Heart left ventricle (tissue), 16 donors: ENCODE results near the gene TMTC4. TPM values are rescaled to one million over a fixed set of nuclear protein-coding genes. Genes with fewer than 3 reads are reported as not detected.
"Not testable (repeated sequence)": the region's sequence is repeated elsewhere in the genome, so short reads cannot be mapped to it uniquely, and the experiment has no call there.

Experiments
- ATAC-seq, 4 donors: fragments of 200-7000 bp; cut with Tn5 transposase; one replicate each; pipeline ENCODE4 v1.9.1; 2020 to 2022; ENCODE audit warnings: moderate library complexity in 4 of 4, mild to moderate bottlenecking in 3 of 4, moderate number of reproducible peaks in 1 of 4
- DNase-seq, 5 donors: peaks; one replicate each; pipeline ENCODE4 v3.0.0-alpha.2; 2020
- H3K27ac ChIP-seq, 12 donors: fragments of 200-600 bp; sonication (generic) in 4 of 12; one replicate each; pipeline versions ENCODE4 v1.5.0 to v1.8.0; 2016 to 2022; ENCODE audit warnings: mild to moderate bottlenecking in 2 of 12
- H3K27me3 ChIP-seq, 9 donors: fragments of 200-600 bp; sonication (generic) in 2 of 9; one replicate each; pipeline versions ENCODE4 v1.5.1 to v1.8.0; 2016 to 2022; ENCODE audit warnings: mild to moderate bottlenecking in 3 of 9
- H3K36me3 ChIP-seq, 9 donors: fragments of 200-600 bp; sonication (generic) in 2 of 9; one replicate each; pipeline versions ENCODE4 v1.5.0 to v1.8.0; 2018 to 2022; ENCODE audit warnings: mild to moderate bottlenecking in 2 of 9
- H3K4me1 ChIP-seq, 12 donors: fragments of 200-600 bp; sonication (generic) in 4 of 12; one replicate each; pipeline versions ENCODE4 v1.5.0 to v1.8.0; 2016 to 2022; ENCODE audit warnings: mild to moderate bottlenecking in 3 of 12
- H3K4me3 ChIP-seq, 12 donors: fragments of 200-600 bp; sonication (generic) in 4 of 12; one replicate each; pipeline versions ENCODE4 v1.5.0 to v1.8.0; 2017 to 2022; ENCODE audit warnings: mild to moderate bottlenecking in 9 of 12, moderate library complexity in 4 of 12
- H3K9me3 ChIP-seq, 12 donors: fragments of 200-600 bp; sonication (generic) in 4 of 12; one replicate each; pipeline versions ENCODE4 v1.5.0 to v1.8.0; 2016 to 2022; ENCODE audit warnings: mild to moderate bottlenecking in 1 of 12
- POLR2A ChIP-seq, 2 donors: fragments of 450-650 bp; IDR thresholded peaks; one replicate each; pipeline ENCODE4 v1.6.1; 2017; ENCODE audit warnings: antibody characterized with exemption in 2 of 2, mild to moderate bottlenecking in 2 of 2, moderate library complexity in 2 of 2
- WGBS, 4 donors: extraction: QIAGEN DNeasy Blood & Tissue Kit in 2 of 4; methylation state at CpG; one replicate each; pipeline versions ENCODE4 v1.1.5 to v1.1.7; 2013 to 2018; 5-methylcytosine and 5-hydroxymethylcytosine counted together
- intact Hi-C, 10 donors: fragments of 100-400 bp; cut with DNase I; formaldehyde crosslinking; loops; one replicate each; pipeline versions ENCODE4 v1.11.1 to v1.14.2; 2022
- polyA plus RNA-seq, 2 donors: library from polyadenylated mRNA; stranded (reverse); fragments of 200-250 nt; gene quantifications; one replicate each; pipeline ENCODE4 v1.2.3, GENCODE V29; 2013
- total RNA-seq, 9 donors: library from RNA; depleted of rRNA in 2 of 9; stranded (reverse); fragments of >200 nt in 2 of 9; fragmentation: NEBNext Ultra II Directional in 3 of 9; extraction: Animal tissue kit (Norgen Biotek cat#: 25700) in 3 of 9; gene quantifications; one replicate each; pipeline versions ENCODE4 v1.1.0 to v1.2.4, GENCODE V29; 2016 to 2023
- TF ChIP-seq, protein P1 (sequence below), 12 donors: fragments of 200-600 bp; sonication (generic) in 4 of 12; IDR thresholded peaks; one replicate each; pipeline versions ENCODE4 v1.5.0 to v1.8.0; 2018 to 2022; ENCODE audit warnings: antibody characterized with exemption in 12 of 12, mild to moderate bottlenecking in 5 of 12
- donor health status: ischemic (EF 13 %, LVEDD 7.1; RV severe dilation, severe dysfunction).
- donor health status: healthy with polysubstance abuse.
- donor health status: DM: no; HTN: yes; CAD: no.
- donor health status: DM: no; HTN: no; CAD: no.
- donor health status: ischemic (EF 25% LVEDD 6.9; RV normal size, moderate dysfunction).
- donor health status: ischemic (EF 25% LVEDD 5.7; RV mildly dilated, moderate dysfunction).
- donor health status: healthy.
- donor health status: DM: yes; HTN: yes; CAD: no.
- donor health status: ischemic (EF 35%, LVEDD 5.7; RV mildly dilated, moderate dysfunction).
- donor health status: nonischemic (EF 11% LVEDD 7.7; RV severe dilation, severe dysfunction).
- donor health status: DM: yes; HTN: yes; CAD: no.
- donor health status: PGD.
- donor health status: ischemic (EF 29% LVEDD 5.4; RV normal size, mild dysfunction).
- donor health status: nonischemic (EF 23%, LVEDD 6.1; RV moderate dilation, normal function).

Gene TMTC4
- total and polyA plus RNA-seq, 11 donors: 2.4 to 10.3 (median 6.2) TPM

DNA sequence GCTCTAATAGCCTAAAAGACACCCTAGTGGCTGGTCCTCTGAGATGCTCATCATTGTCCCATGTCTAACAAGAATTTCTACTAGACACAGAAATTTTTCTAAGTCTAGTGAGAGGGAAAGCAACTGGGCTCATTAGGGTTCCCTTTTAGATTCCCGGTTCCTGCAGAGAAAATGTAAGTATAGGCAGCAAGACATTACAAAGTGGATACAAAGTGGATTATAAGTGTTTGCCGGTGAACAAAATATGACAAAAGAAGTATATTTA, 20.8 kb upstream of the TMTC4 start:
- Histone ChIP-seq H3K4me1 (no peaks in the 10 kb centered on the region), H3K27ac (no peak overlapping the region), H3K27me3 (peaks cover 0 to 3% (median 0%) of the 10 kb centered on the region in 9 donors), H3K9me3 (peaks cover 0 to 1% (median 0%) of the 10 kb centered on the region in 12 donors), H3K36me3 (no peaks in the 10 kb centered on the region), H3K4me3 (no peak overlapping the region)
- no peak for DNase-seq
- no peak for ATAC-seq
- TF ChIP-seq POLR2A (IDR thresholded peaks at IDR 0.05): no peak
- TF ChIP-seq, protein P1, sequence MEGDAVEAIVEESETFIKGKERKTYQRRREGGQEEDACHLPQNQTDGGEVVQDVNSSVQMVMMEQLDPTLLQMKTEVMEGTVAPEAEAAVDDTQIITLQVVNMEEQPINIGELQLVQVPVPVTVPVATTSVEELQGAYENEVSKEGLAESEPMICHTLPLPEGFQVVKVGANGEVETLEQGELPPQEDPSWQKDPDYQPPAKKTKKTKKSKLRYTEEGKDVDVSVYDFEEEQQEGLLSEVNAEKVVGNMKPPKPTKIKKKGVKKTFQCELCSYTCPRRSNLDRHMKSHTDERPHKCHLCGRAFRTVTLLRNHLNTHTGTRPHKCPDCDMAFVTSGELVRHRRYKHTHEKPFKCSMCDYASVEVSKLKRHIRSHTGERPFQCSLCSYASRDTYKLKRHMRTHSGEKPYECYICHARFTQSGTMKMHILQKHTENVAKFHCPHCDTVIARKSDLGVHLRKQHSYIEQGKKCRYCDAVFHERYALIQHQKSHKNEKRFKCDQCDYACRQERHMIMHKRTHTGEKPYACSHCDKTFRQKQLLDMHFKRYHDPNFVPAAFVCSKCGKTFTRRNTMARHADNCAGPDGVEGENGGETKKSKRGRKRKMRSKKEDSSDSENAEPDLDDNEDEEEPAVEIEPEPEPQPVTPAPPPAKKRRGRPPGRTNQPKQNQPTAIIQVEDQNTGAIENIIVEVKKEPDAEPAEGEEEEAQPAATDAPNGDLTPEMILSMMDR (IDR thresholded peaks at IDR 0.05): no peak
- WGBS, 4 donors: 92 to 99% (median 96%) methylated on average over 2 of the region's 2 CpGs
- intact Hi-C loops: no loop called here

DNA sequence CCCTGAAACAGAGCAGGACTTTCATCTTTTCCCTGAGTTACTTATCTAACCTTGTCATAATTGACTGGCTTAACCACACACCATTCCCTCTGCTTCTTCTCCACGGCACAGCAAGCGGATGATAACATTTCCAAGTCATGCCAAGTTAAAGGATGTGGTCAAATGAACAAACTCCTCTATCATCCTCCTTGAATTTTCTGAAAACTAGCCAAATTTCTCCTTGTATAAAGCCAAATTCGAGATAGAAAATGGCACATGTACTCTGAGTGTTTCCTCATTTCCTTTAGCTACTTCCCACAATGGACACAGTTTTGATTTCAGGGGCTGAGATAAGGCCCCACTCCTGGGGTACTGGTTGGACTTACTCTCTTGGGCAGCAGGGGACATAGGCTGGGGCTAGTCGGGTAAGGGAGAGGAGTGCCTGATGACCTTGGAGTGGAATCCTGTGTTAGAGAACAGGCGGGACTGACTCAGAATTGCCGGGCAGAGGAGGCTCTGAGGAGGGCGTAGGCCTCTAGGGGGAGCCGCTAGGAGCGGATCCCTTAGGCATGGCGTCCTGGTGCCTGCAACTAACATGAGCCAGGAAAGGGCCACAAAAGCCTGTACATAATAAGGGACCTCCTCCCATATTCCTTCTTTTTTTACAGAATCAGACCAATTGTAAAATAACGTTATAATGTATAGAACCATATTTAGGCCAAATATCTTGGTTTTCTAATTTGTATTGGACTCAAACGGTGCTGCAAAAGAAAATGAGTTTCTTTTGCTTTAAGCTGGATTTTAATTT, 20.3 kb upstream of the TMTC4 start:
- no peak overlapping the region for H3K27ac ChIP-seq
- peak in 1 of 5 donors; percentile 45 for DNase-seq
- 24 to 34% (median 31%) methylated on average over 12 of the region's 12 CpGs for WGBS, 4 donors
- intact Hi-C loops: no loop called here
- H3K4me3 ChIP-seq: no peak overlapping the region
- H3K27me3 ChIP-seq: peaks cover 0 to 3% (median 0%) of the 10 kb centered on the region in 9 donors
- no peaks in the 10 kb centered on the region for H3K4me1 ChIP-seq
- TF ChIP-seq, protein P1 (IDR thresholded peaks at IDR 0.05): peak in 9 of 12 donors; percentile 18 to 55 (median 31)
- TF ChIP-seq POLR2A (IDR thresholded peaks at IDR 0.05): no peak
- ATAC-seq: peak in 3 of 4 donors; percentile 52 to 91 (median 85)
- no peaks in the 10 kb centered on the region for H3K36me3 ChIP-seq
- H3K9me3 ChIP-seq: peaks cover 0 to 7% (median 0%) of the 10 kb centered on the region in 12 donors

DNA sequence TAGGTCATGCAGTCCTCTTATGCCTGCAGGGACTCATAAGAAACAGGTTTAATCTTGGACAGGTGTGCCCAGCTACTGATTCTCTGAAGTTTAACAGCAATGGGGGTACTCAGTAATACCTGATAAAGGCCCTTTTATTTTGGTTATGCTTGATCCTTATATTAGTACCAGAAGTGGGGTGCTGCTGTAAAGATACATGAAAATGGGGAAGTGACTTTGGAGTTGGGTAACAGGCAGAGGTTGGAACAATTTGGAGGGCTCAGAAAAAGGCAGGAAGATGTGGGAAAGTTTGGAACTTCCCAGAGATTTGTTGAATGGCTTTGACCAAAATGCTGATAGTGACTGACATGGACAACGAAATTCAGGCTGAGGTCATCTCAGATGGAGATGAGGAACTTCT, 14.6 kb upstream of the TMTC4 start:
- Histone ChIP-seq H3K9me3 (peaks cover 0 to 22% (median 8%) of the 10 kb centered on the region in 12 donors), H3K27ac (no peak overlapping the region), H3K4me1 (no peaks in the 10 kb centered on the region), H3K4me3 (no peak overlapping the region), H3K36me3 (no peaks in the 10 kb centered on the region), H3K27me3 (peaks cover 0 to 3% (median 0%) of the 10 kb centered on the region in 9 donors)
- DNase-seq (no peak), ATAC-seq (no peak)
- 57 to 77% (median 67%) methylated on average over 1 of the region's 1 CpG for WGBS, 4 donors
- TF ChIP-seq, protein P1 (IDR thresholded peaks at IDR 0.05): no peak
- TF ChIP-seq POLR2A (IDR thresholded peaks at IDR 0.05): no peak
- intact Hi-C loops: no loop called here

DNA sequence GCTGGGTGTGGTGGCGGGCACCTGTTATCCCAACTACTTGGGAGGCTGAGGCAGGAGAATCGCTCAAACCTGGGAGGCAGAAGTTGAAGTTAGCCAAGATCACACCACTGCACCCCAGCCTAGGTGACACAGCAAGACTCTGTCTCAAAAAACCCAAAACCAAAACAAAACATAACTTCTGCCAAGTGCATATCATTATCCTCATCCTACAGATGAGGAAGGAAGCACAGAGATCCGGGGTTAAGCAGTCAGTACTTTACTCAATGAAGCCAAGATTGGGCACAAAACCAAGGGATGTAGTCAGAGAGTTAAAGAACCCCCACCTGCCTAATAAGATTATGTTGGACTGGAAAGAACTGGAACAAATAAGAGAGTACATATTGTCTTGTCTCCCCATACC, 5.5 kb upstream of the TMTC4 start:
- TF ChIP-seq POLR2A (IDR thresholded peaks at IDR 0.05): no peak
- TF ChIP-seq, protein P1 (IDR thresholded peaks at IDR 0.05): no peak
- H3K27ac ChIP-seq: no peak overlapping the region
- 79 to 82% (median 81%) methylated on average over 3 of the region's 3 CpGs for WGBS, 4 donors
- ATAC-seq (no peak), DNase-seq (no peak)
- H3K4me1 ChIP-seq: peaks cover 0 to 9% (median 4%) of the 10 kb centered on the region in 12 donors
- H3K27me3 ChIP-seq: peaks cover 0 to 3% (median 0%) of the 10 kb centered on the region in 9 donors
- no peak overlapping the region for H3K4me3 ChIP-seq
- intact Hi-C loops: no loop called here
- H3K36me3 ChIP-seq: no peaks in the 10 kb centered on the region
- H3K9me3 ChIP-seq: peaks cover 0 to 3% (median 0%) of the 10 kb centered on the region in 12 donors

DNA sequence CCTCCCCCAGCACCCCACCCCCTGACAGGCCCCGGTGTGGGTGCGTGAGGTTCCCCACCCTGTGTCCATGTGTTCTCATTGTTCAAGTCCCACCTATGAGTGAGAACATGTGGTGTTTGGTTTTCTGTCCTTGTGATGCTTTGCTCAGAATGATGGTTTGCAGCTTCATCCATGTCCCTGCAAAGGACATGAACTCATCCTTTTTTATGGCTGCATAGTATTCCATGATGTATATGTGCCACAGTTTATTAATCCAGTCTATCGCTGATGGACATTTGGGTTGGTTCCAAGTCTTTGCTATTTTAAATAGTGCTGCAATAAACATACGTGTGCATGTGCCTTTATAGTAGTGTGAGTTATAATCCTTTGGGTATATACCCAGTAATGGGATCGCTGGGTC, 2.5 kb upstream of the TMTC4 start:
- not testable (repeated sequence) for H3K36me3 ChIP-seq, DNase-seq, H3K4me3 ChIP-seq, ATAC-seq, H3K27ac ChIP-seq, H3K9me3 ChIP-seq, H3K27me3 ChIP-seq
- intact Hi-C loops: loop anchor here in 1 of 10 donors (10.0 kb wide), 2 partner anchors 1022 to 1172 kb away; partner anchors contain the start of gene TM9SF2
- 95 to 97% (median 96%) methylated on average over 5 of the region's 5 CpGs for WGBS, 4 donors
- H3K4me1 ChIP-seq: peaks cover 0 to 20% (median 12%) of the 10 kb centered on the region in 12 donors
